Lung (tissue), 12 donors: ENCODE results near the gene FKBP4. TPM values are rescaled to one million over a fixed set of nuclear protein-coding genes. Genes with fewer than 3 reads are reported as not detected.

ENCODE experiments used
- ATAC-seq: fragments of 200-7000 bp; cut with Tn5 transposase; one replicate; pipeline ENCODE4 v1.9.1; 2020; ENCODE audit warnings: moderate number of reproducible peaks; ENCODE audit not compliant: insufficient read depth, low FRiP score
- DNase-seq, 3 donors: peaks; one replicate each; pipeline ENCODE4 v3.0.0-alpha.2; 2013 to 2017
- H3K27ac ChIP-seq, 2 donors: one replicate each; pipeline ENCODE4 v1.5.1; 2013; ENCODE audit warnings: mild to moderate bottlenecking in 2 of 2, moderate library complexity in 2 of 2, control low read depth in 1 of 2, inconsistent platforms in 1 of 2, low read depth in 1 of 2, low read length in 1 of 2
- H3K27me3 ChIP-seq, 3 donors: one replicate each; pipeline ENCODE4 v1.5.1; 2013; ENCODE audit warnings: low read length in 2 of 3; ENCODE audit not compliant: control insufficient read depth in 3 of 3, insufficient read depth in 3 of 3
- H3K36me3 ChIP-seq, 4 donors: one replicate each; pipeline ENCODE4 v1.5.1; 2013; ENCODE audit warnings: low read length in 4 of 4, mild to moderate bottlenecking in 1 of 4, moderate library complexity in 1 of 4; ENCODE audit not compliant: control insufficient read depth in 4 of 4, insufficient read depth in 4 of 4
- H3K4me1 ChIP-seq, 5 donors: one replicate each; pipeline ENCODE4 v1.5.1; 2013; ENCODE audit warnings: low read length in 5 of 5, mild to moderate bottlenecking in 2 of 5, moderate library complexity in 1 of 5; ENCODE audit not compliant: control insufficient read depth in 5 of 5, insufficient read depth in 5 of 5
- H3K4me3 ChIP-seq: one replicate; pipeline ENCODE4 v1.5.1; 2013; ENCODE audit warnings: mild to moderate bottlenecking, control low read depth, moderate library complexity
- H3K9ac ChIP-seq, 2 donors: one replicate each; pipeline ENCODE4 v1.5.1; 2013; ENCODE audit warnings: low read length in 2 of 2, control low read depth in 1 of 2; ENCODE audit not compliant: insufficient read depth in 1 of 2
- H3K9me3 ChIP-seq, 4 donors: one replicate each; pipeline ENCODE4 v1.5.1; 2013; ENCODE audit warnings: low read length in 3 of 4, mild to moderate bottlenecking in 1 of 4, moderate library complexity in 1 of 4; ENCODE audit not compliant: control insufficient read depth in 4 of 4, insufficient read depth in 3 of 4
- CTCF ChIP-seq: IDR thresholded peaks from 2 replicates; pipeline ENCODE4 v1.5.1; 2012; ENCODE audit warnings: mild to moderate bottlenecking; ENCODE audit errors: control extremely low read depth, extremely low read depth
- WGBS, 2 donors: extraction: QIAGEN DNeasy Blood & Tissue Kit; methylation state at CpG; one replicate each; pipeline ENCODE4 v1.1.7; 2013; 5-methylcytosine and 5-hydroxymethylcytosine counted together
- polyA plus RNA-seq, 2 donors: library from polyadenylated mRNA; stranded (reverse); fragments of 200-250 nt; gene quantifications; one replicate each; pipeline ENCODE4 v1.2.1, GENCODE V29; 2013
- total RNA-seq, 2 donors: library from RNA; depleted of rRNA in 1 of 2; stranded (reverse); fragments of >200 nt in 1 of 2; gene quantifications; one replicate each; pipeline ENCODE4 v1.2.1, GENCODE V29; 2014 to 2021
- donor health status: control.
- donor health status: control.
- donor health status: Bipolar disorder and iron deficiency.
- donor health status: healthy.
- donor health status: DM: yes; HTN: yes; CAD: no.

Gene FKBP4
- total and polyA plus RNA-seq, 4 donors, result 26.7 to 69.8 (median 43.6) TPM

GRCh38 chr12:2812290-2813213, 17.8 kb downstream of the FKBP4 start, which contains the start of gene ITFG2:
Gene ITFG2, plus strand, starts transcription at chr12:2812668. Its CDS starts 93 bp downstream, at chr12:2812761.
- Histone ChIP-seq H3K9ac (peak within 1 kb of the TSS; percentile 66 to 75), H3K27ac (peak within 1 kb of the TSS; percentile 88 to 97), H3K9me3 (no peaks in the 10 kb centered on the region), H3K4me1 (peaks cover 0 to 21% (median 0%) of the 10 kb centered on the region in 5 donors), H3K4me3 (peak within 1 kb of the TSS; percentile 79), H3K36me3 (peaks cover 0 to 4% (median 2%) of the 10 kb centered on the region in 4 donors), H3K27me3 (no peaks in the 10 kb centered on the region)
- DNase-seq, result peak; percentile 99
- WGBS, 2 donors, result 1% methylated on average over 48 of the region's 48 CpGs
- peak; percentile 97 for ATAC-seq
- TF ChIP-seq CTCF, result no peak

GRCh38 chr12:2813214-2814185, 18.7 kb downstream of the FKBP4 start:
- Histone ChIP-seq H3K9me3 (no peaks in the 10 kb centered on the region), H3K4me3 (peak overlapping the region; percentile 79), H3K4me1 (peaks cover 0 to 21% (median 0%) of the 10 kb centered on the region in 5 donors), H3K36me3 (peaks cover 0 to 12% (median 8%) of the 10 kb centered on the region in 4 donors), H3K27me3 (no peaks in the 10 kb centered on the region), H3K27ac (peak overlapping the region; percentile 88 to 97), H3K9ac (peak overlapping the region; percentile 30 to 66)
- DNase-seq (peak; percentile 62 to 80 (median 78)), ATAC-seq (peak; percentile 54)
- 16 to 20% methylated on average over 10 of the region's 10 CpGs for WGBS, 2 donors
- TF ChIP-seq CTCF, result peak; percentile 52

- no peak for ATAC-seq
- Histone ChIP-seq H3K27ac (no peak overlapping the region), H3K4me1 (no peaks in the 10 kb centered on the region), H3K36me3 (peaks cover 14 to 53% (median 37%) of the 10 kb centered on the region in 4 donors), H3K4me3 (no peak overlapping the region), H3K9me3 (no peaks in the 10 kb centered on the region), H3K9ac (no peak overlapping the region), H3K27me3 (no peaks in the 10 kb centered on the region)
- no peak for TF ChIP-seq CTCF
- WGBS, 2 donors, result 97 to 98% methylated on average over 15 of the region's 15 CpGs
- DNase-seq, result no peak
Observed at GRCh38 chr12:2819810-2820209, 25.0 kb downstream of the FKBP4 start.
